Omental fat pad (tissue), 4 donors: ENCODE results near the gene SOCS2. TPM values are rescaled to one million over a fixed set of nuclear protein-coding genes. Genes with fewer than 3 reads are reported as not detected.

Source experiments
- ATAC-seq: fragments of 150-250 bp; one replicate; pipeline ENCODE4 v1.9.1; 2016; ENCODE audit warnings: mild to moderate bottlenecking, moderate library complexity; ENCODE audit not compliant: low FRiP score
- DNase-seq: peaks from one replicate; pipeline ENCODE4 v3.0.0-alpha.2; 2019; ENCODE audit warnings: low spot score
- CTCF ChIP-seq, 3 donors: fragments of 450-650 bp; IDR thresholded peaks; one replicate each; pipeline ENCODE4 v1.5.1; 2016 to 2017; ENCODE audit warnings: antibody characterized with exemption in 3 of 3, mild to moderate bottlenecking in 3 of 3, moderate library complexity in 2 of 3
- total RNA-seq, 4 donors: library from RNA; depleted of rRNA; stranded (reverse); fragments of >200 nt; gene quantifications; one replicate each; pipeline ENCODE4 v1.1.0, GENCODE V29; 2016

Gene SOCS2
- total RNA-seq, 4 donors from 2014 or later: 76.7 to 157 (median 98.3) TPM

GRCh38 chr12:93573552-93574223, 1.2 kb downstream of the SOCS2 start:
- ATAC-seq (no peak), DNase-seq (no peak)
- TF ChIP-seq CTCF (IDR thresholded peaks at IDR 0.05): no peak

DNA sequence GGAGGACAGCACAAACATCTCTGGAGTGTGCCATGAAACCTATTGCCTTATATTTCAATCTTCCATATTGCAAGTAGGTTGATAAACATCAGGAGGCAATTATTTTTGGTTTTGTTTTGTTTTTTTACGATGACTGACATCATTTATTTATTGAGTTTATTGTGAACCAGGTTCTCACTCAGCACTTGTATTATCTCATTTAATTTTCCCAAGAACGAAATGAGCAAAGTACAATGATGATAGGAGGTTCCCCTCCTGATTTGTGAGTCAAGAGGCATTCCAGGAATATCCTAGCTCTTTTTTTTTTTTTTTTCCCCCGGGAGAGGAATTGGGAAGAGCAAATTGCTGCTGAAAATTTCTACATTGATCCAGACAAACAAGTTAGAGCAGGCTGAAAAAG, 4.7 kb downstream of the SOCS2 start:
- DNase-seq: no peak
- no peak for TF ChIP-seq CTCF (IDR thresholded peaks at IDR 0.05)
- no peak for ATAC-seq

DNA sequence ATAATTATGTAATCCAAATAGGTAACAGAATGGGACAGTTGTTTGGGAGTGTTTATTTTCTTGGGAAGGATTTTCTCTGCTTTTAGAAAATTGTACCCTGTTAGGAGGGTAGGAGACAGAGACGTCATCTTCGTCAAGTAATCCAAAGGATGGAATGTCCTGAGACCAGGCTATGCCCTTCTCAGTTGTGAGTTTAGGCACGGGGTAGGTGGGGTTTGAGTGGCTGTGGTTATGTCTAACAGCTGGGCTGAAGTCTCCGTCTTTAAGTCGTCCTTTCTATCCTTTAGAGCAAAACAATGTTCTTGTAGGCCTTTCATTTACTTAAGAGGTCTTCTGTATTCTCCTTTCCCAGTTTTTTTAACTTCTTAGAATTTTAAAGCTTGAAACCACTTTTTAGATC, 5.7 kb downstream of the SOCS2 start:
- no peak for ATAC-seq
- TF ChIP-seq CTCF (IDR thresholded peaks at IDR 0.05): no peak
- no peak for DNase-seq

DNA sequence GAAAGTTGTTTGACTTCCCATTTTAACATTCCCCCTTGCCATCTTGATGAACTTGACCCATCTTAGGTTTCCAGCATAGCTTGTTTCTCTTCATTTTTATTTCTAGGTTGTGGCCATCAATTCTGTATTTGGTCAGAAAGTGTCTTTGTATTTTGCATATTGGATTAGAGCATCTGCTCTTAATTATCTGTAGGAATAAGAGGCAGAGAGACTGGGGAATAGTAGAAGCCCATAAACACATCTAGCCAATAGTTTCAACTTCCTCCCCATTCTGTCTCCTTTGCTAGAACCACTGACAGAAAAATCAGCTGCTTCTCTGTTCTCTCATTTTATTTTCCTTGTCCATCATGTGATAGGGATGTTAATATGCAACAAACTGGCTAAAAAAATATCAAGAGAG, 8.2 kb downstream of the SOCS2 start:
- no peak for TF ChIP-seq CTCF (IDR thresholded peaks at IDR 0.05)
- DNase-seq (no peak), ATAC-seq (no peak)

GRCh38 chr12:93581370-93581769, 8.9 kb downstream of the SOCS2 start:
- no peak for DNase-seq
- TF ChIP-seq CTCF (IDR thresholded peaks at IDR 0.05): no peak
- ATAC-seq: no peak

- DNase-seq: no peak
- no peak for TF ChIP-seq CTCF (IDR thresholded peaks at IDR 0.05)
- no peak for ATAC-seq
These were observed 9.9 kb downstream of the SOCS2 start for GRCh38 chr12:93582351-93582750.

GRCh38 chr12:93583627-93584392, 11.3 kb downstream of the SOCS2 start:
- no peak for DNase-seq
- no peak for ATAC-seq

More at GRCh38 chr12:93583627-93584392, 11.3 kb downstream of the SOCS2 start:
- no peak for TF ChIP-seq CTCF (IDR thresholded peaks at IDR 0.05)
